AG04450 (cell line): ENCODE results near the gene CDC42BPB. TPM values are rescaled to one million over a fixed set of nuclear protein-coding genes. Genes with fewer than 3 reads are reported as not detected.

Experiments
- CTCF ChIA-PET: fragments of 300-600, 350-600 bp; formaldehyde crosslinking; extraction: SDS; loops from one replicate; lab custom pipeline; 2022; ENCODE audit warnings: antibody characterized with exemption, inconsistent platforms; lab: Charles Lee
- POLR2A ChIA-PET: fragments of 350-600 bp; formaldehyde crosslinking; extraction: SDS; loops from one replicate; lab custom pipeline; 2021; ENCODE audit warnings: antibody characterized with exemption, inconsistent platforms; lab: Yijun Ruan, JAX
- DNase-seq: peaks from one replicate; pipeline ENCODE4 v3.0.0-alpha.2; 2011; ENCODE audit warnings: low read depth, low spot score
- H3K27ac ChIP-seq: one replicate; pipeline ENCODE4 v1.5.1; 2012; ENCODE audit warnings: low read depth, low read length, control low read depth
- H3K27me3 ChIP-seq: one replicate; pipeline ENCODE4 v1.6.0; 2012; ENCODE audit warnings: low read length; ENCODE audit not compliant: control insufficient read depth, insufficient read depth
- H3K4me3 ChIP-seq: 2 replicates; pipeline ENCODE4 v1.5.1; 2011; ENCODE audit warnings: mild to moderate bottlenecking, low read depth, low read length, control low read depth
- H3K9me3 ChIP-seq: 2 replicates; pipeline ENCODE4 v1.5.1; 2012; ENCODE audit warnings: low read length; ENCODE audit not compliant: control insufficient read depth, insufficient read depth
- polyA plus RNA-seq: library from polyadenylated mRNA; depleted of rRNA; stranded (reverse); fragments of >200 nt; gene quantifications from 2 replicates; pipeline ENCODE4 v1.2.3, GENCODE V29; 2011
- TF ChIP-seq, protein P1 (sequence below): IDR thresholded peaks from 2 replicates; pipeline ENCODE4 v1.5.1; 2011; ENCODE audit warnings: low read depth, low read length, control low read depth, inconsistent platforms

CDC42BPB gene
- polyA plus RNA-seq, 1 experiment: 57.0 TPM

DNA sequence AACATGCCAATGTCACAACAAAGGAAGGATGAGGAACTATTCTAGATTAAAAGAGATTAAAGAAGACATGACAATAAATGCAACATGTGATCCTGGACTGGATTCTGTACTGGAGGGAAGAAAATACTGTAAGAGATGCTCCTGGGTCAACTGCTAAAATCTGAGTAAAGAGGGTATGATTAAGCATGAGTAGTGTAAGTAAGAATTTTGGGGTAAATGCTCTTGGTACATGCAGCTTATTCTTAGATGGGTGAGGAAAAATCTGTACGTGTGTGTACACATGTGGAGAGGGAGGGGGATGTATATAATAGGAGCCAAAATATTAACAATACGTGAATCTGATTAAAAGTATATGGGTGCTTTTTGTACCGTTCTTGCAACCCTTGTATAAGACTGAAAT lies 66.0 kb downstream of the CDC42BPB start:
- ChIA-PET CTCF (no interaction called here), POLR2A (no interaction called here)
- H3K27me3 ChIP-seq: no peaks in the 10 kb centered on the region
- H3K4me3 ChIP-seq: no peak overlapping the region
- DNase-seq: no peak
- H3K27ac ChIP-seq: no peak overlapping the region
- TF ChIP-seq, protein P1, sequence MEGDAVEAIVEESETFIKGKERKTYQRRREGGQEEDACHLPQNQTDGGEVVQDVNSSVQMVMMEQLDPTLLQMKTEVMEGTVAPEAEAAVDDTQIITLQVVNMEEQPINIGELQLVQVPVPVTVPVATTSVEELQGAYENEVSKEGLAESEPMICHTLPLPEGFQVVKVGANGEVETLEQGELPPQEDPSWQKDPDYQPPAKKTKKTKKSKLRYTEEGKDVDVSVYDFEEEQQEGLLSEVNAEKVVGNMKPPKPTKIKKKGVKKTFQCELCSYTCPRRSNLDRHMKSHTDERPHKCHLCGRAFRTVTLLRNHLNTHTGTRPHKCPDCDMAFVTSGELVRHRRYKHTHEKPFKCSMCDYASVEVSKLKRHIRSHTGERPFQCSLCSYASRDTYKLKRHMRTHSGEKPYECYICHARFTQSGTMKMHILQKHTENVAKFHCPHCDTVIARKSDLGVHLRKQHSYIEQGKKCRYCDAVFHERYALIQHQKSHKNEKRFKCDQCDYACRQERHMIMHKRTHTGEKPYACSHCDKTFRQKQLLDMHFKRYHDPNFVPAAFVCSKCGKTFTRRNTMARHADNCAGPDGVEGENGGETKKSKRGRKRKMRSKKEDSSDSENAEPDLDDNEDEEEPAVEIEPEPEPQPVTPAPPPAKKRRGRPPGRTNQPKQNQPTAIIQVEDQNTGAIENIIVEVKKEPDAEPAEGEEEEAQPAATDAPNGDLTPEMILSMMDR: no peak
- H3K9me3 ChIP-seq: peaks cover 13% of the 10 kb centered on the region

- CTCF ChIA-PET: interaction anchor here (0.7 kb wide), 1 partner anchor 11 kb away, joined by 3 read pairs; no protein-coding TSS in a partner anchor
- TF ChIP-seq, protein P1: no peak
- POLR2A ChIA-PET: no interaction called here
Observed at GRCh38 chr14:102988054-102988453, 69.3 kb downstream of the CDC42BPB start.

GRCh38 chr14:102986810-102987579 lies 70.4 kb downstream of the CDC42BPB start:
- ChIA-PET CTCF (interaction anchor here (1.0 kb wide), 1 partner anchor 293 kb away, joined by 4 read pairs; no protein-coding TSS in a partner anchor), POLR2A (interaction anchor here (0.6 kb wide), 2 partner anchors 46 to 332 kb away, joined by 3 to 4 read pairs; no protein-coding TSS in a partner anchor)
- no peak overlapping the region for H3K4me3 ChIP-seq
- peaks cover 13% of the 10 kb centered on the region for H3K9me3 ChIP-seq
- peak; percentile 43 for DNase-seq
- no peaks in the 10 kb centered on the region for H3K27me3 ChIP-seq
- TF ChIP-seq, protein P1: no peak
- peak overlapping the region; percentile 52 for H3K27ac ChIP-seq

More at GRCh38 chr14:102988054-102988453, 69.3 kb downstream of the CDC42BPB start:
- Histone ChIP-seq H3K4me3 (no peak overlapping the region), H3K27ac (no peak overlapping the region), H3K9me3 (peaks cover 13% of the 10 kb centered on the region), H3K27me3 (no peaks in the 10 kb centered on the region)
- no peak for DNase-seq

DNA sequence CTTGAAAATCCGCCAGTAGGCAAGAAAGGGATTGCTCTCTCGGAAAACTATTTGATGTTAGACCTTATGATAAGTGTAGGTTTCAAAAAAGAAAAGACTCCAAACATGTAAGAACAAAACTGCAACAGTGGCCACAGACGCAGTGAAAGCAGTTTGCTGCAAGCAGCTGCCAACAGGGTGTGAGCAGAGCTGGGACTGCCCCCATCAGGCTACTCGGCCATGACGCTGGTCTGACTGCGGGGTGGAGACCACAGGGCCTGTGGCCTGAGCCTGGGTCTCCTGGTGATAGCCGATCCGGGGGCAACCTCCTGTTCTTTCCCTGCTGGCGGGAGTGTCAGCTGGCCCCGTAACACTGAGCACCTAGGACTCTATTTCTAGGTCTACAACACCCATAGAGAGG lies 71.7 kb downstream of the CDC42BPB start:
- TF ChIP-seq, protein P1: no peak
- no peak overlapping the region for H3K27ac ChIP-seq
- no peak for DNase-seq
- peaks cover 13% of the 10 kb centered on the region for H3K9me3 ChIP-seq
- ChIA-PET CTCF (no interaction called here), POLR2A (no interaction called here)
- H3K27me3 ChIP-seq: no peaks in the 10 kb centered on the region
- no peak overlapping the region for H3K4me3 ChIP-seq
